LNCAP (cell line): ENCODE measurements around the gene S100A2.

Experiments
- TF ChIP-seq, protein P1 (sequence below): fragments of 450-650 bp; IDR thresholded peaks from 2 replicates; pipeline ENCODE4 v1.5.1; 2017; ENCODE audit warnings: mild to moderate bottlenecking

S100A2 gene

DNA sequence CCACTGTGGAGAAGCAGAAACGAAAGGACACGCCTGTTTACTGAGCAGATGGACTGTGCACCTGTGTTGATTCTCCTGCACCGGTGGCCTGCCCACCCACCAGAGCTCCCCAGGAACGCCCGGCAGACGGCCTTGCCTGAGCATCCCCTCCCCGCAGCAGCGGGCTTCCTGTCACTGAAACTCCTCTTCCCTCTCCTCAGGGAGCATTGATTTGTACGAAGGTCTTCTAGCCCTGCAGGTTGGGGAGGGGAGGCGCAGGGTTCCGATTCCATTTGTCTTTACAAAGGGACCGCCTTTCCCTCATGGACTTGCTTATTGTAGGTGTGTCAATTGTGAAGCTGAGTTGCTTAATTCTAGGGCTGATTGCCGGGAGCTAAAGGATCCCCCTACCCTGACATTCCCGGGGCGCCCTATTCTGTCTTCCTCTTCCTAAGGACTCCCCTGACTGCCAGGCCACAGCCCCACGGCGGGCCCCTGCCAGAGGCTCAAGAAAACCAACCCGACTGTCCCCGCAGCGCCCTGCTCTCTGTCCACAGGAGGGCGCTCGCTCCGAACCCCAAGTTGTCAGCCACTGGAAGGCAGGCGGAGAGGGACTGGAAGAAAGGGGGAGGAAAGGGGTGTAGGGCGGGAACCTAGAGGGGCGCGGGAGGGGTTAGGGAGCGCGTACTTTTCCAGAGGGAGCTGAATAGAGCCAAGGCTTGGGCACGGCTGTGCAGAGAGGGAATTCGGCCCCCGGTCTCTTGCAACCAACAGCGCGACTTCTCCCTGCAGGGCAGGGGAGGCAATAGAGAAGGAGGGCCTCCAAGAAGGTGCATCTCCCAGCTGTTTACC lies 32.7 kb downstream of the S100A2 start:
- TF ChIP-seq, protein P1, sequence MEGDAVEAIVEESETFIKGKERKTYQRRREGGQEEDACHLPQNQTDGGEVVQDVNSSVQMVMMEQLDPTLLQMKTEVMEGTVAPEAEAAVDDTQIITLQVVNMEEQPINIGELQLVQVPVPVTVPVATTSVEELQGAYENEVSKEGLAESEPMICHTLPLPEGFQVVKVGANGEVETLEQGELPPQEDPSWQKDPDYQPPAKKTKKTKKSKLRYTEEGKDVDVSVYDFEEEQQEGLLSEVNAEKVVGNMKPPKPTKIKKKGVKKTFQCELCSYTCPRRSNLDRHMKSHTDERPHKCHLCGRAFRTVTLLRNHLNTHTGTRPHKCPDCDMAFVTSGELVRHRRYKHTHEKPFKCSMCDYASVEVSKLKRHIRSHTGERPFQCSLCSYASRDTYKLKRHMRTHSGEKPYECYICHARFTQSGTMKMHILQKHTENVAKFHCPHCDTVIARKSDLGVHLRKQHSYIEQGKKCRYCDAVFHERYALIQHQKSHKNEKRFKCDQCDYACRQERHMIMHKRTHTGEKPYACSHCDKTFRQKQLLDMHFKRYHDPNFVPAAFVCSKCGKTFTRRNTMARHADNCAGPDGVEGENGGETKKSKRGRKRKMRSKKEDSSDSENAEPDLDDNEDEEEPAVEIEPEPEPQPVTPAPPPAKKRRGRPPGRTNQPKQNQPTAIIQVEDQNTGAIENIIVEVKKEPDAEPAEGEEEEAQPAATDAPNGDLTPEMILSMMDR, result peak; percentile 63

DNA sequence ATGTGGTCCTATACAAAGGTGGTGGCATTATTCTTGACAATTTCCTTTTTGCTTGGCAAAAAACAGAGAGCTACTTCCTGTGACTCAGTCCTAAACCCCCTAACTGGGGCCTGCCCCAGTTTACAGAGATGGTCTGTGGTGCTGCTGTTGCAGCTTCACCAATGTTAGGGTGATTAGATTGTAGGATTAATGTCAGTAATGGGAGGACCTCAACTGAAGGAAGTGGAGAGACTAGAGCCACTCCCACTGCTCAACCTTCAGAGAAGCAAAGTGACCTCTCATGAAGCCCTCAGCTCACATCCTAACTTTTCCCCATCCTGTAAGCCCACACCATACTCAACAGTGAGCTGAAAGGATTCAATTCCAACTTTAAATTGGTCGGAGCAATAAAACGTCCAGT lies 33.5 kb downstream of the S100A2 start:
- TF ChIP-seq, protein P1, result no peak

DNA sequence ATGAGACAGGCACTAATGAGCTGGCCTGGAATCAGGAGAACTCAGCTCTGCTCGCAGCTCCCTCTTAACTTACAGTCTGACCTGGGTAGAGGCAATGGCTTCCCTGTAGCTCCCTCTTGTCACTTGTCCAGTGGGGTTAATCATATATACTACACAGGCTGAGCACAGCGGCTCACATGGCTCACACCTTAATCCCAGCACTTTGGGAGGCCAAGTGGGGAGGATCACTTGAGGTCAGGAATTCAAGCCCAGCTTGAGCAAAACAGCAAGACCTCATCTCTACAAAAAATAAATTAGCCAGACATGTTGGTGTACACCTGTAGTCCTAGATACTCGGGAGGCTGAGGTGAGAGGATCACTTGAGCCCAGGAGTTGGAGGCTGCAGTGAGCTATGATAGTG lies 34.0 kb downstream of the S100A2 start:
- TF ChIP-seq, protein P1, result no peak

DNA sequence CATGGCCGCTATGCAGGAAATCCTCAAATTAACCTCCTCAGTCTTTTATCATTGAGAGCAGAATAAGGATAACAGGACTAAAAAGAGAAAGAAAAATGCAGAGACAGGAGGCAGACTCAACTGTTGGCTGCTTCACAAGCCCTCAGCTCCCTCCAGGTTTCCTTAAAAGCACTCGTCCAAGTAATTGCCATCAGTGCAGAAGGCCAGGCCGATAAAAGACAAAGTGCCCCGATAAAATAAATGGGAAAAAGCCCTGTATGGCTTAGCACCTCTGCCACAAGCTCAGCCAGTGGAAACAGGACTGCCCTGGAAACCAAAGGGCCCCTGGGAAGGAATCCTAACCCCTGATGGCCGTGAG lies 38.0 kb downstream of the S100A2 start:
- TF ChIP-seq, protein P1, result no peak

DNA sequence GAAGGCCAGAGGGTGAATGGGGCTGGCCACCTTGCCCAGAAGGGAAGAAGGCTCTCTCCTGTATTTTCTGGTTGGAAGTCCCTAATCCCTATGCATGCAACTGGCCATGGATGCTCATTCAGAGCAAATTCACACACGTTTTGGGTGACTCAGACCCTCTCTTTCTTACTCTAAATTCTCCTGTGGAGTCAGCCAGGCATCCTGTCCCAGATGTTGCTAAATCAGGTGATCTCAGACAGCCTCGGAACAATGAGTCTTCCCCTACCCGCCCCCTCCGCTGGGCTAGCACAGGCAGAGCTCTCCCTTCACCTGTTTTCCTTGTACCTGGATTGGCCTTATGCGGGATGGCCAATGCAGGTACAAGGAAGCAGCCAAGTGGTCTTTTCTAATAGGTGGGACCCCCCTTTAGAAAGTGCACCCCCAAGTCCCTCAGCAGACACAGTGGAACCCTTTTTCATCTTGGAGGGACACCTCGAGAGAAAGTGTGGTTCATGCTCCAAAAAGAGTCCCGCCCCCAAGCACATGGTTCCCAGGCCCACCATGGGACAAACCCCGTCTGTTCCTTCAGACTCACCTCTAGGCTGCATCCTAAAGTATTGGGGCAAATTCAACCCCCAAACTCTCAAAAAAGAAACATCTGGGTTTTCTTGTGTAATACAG lies 38.5 kb downstream of the S100A2 start:
- TF ChIP-seq, protein P1, result no peak

DNA sequence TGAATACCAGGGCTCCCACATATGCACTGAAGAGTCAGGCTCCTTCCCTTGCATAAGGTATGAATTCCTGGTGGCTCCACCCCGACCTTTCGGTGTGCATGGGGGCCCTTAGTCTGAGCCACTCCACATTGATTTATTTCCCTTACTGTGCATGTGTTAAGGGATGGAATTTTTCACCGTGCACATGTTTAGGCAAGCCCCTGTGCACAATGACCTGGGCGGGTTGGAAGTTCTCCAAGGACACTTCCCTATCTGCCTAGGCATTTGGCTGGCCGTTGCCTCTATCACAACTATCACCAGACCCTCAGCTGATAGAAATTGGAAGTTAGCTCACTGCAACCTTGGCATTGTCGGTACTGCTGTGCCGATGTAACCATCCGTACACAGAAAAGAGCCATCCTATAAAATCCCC lies 39.5 kb downstream of the S100A2 start:
- TF ChIP-seq, protein P1, result no peak

DNA sequence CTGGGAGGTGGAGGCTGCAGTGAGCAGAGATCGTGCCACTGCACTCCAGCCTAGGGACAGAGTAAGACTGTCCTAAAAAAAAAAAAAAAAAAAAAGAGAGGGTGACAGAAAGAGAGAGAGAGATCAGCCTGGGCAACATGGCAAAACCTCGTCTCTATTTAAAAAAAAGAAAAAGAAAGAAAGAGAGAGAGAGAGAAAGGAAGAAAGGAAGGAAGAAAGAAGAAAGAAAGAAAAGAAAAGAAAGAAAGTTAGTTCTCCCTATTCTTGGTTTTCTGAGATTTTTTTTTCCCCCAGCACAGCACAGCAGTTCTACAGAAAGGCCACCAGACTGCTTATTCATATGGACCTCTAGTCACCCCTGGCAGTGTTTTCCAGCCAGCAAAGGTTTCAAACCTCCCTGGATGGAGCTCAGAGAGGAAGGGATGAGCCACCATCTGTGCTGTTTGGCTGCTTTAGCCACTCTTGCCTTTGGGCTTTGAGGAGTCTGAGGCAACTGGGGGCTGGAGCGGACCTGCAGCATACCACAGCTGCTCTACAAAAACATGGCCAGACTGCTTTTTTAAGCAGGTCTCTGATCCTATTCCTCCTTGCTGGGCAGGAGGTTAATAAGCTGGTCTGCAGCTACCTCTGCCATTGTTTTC lies 40.4 kb downstream of the S100A2 start:
- TF ChIP-seq, protein P1, result no peak
